IMR-90 (cell line): Measurements from ENCODE around the gene PKM. TPM values are rescaled to one million over a fixed set of nuclear protein-coding genes. Genes with fewer than 3 reads are reported as not detected.

ENCODE experiments used
- ATAC-seq: fragments of 200-7000 bp; cut with Tn5 transposase; 2 replicates; pipeline ENCODE4 v1.9.1; 2020; ENCODE audit warnings: low read depth, mild to moderate bottlenecking, moderate library complexity
- BruUV-seq: library from RNA; stranded (reverse); fragments of 400-500 nt; replicated peaks from 2 replicates; lab custom pipeline; 2021; lab: Mats Ljungman, UMichigan
- CTCF ChIA-PET: fragments of 300-600 bp; formaldehyde crosslinking; extraction: SDS; loops from one replicate; lab custom pipeline; 2021; ENCODE audit warnings: antibody characterized with exemption; lab: Yijun Ruan, JAX
- POLR2A ChIA-PET: fragments of 300-600 bp; sonication (Branson Sonifier 250); formaldehyde crosslinking; loops from one replicate; lab custom pipeline; 2022; ENCODE audit warnings: antibody characterized with exemption; ENCODE audit not compliant: unreplicated experiment; lab: Charles Lee
- DNase-seq: peaks from one replicate; pipeline ENCODE4 v3.0.0; 2013
- H2AFZ ChIP-seq: replicated peaks from 2 replicates; pipeline ENCODE3; 2013; ENCODE audit warnings: low read length, mild to moderate bottlenecking; ENCODE audit not compliant: poor library complexity
- H2AK5ac ChIP-seq: 2 replicates; pipeline ENCODE4 v1.6.1; 2013; ENCODE audit warnings: low read depth, low read length, inconsistent platforms
- H2AK9ac ChIP-seq: replicated peaks from 2 replicates; pipeline ENCODE3; 2013; ENCODE audit warnings: mild to moderate bottlenecking, low read depth, low read length, moderate library complexity; ENCODE audit not compliant: poor library complexity
- H2BK120ac ChIP-seq: 2 replicates; pipeline ENCODE4 v1.6.1; 2013; ENCODE audit warnings: low read depth, low read length, inconsistent platforms
- H2BK15ac ChIP-seq: 3 replicates; pipeline ENCODE4 v1.6.1; 2013; ENCODE audit warnings: low read depth, low read length, inconsistent platforms
- H2BK20ac ChIP-seq: 2 replicates; pipeline ENCODE4 v1.6.1; 2013; ENCODE audit warnings: low read depth, mild to moderate bottlenecking, inconsistent platforms, low read length, moderate library complexity
- H2BK5ac ChIP-seq: 2 replicates; pipeline ENCODE4 v1.6.1; 2013; ENCODE audit warnings: mild to moderate bottlenecking, low read depth, low read length, inconsistent platforms; ENCODE audit not compliant: poor library complexity, severe bottlenecking
- H3K14ac ChIP-seq: replicated peaks from 2 replicates; pipeline ENCODE4 v1.6.1; 2013; ENCODE audit warnings: low read depth, low read length, inconsistent platforms
- H3K18ac ChIP-seq: 2 replicates; pipeline ENCODE4 v1.6.1; 2013; ENCODE audit warnings: low read depth, low read length, control low read depth
- H3K23ac ChIP-seq: 2 replicates; pipeline ENCODE4 v1.6.1; 2013; ENCODE audit warnings: low read depth, low read length, inconsistent platforms
- H3K27ac ChIP-seq: 2 replicates; pipeline ENCODE4 v1.5.1; 2013; ENCODE audit warnings: mild to moderate bottlenecking, control low read depth, low read length; ENCODE audit not compliant: insufficient read depth
- H3K27me3 ChIP-seq: 2 replicates; pipeline ENCODE4 v1.6.1; 2013; ENCODE audit warnings: low read length; ENCODE audit not compliant: control insufficient read depth, insufficient read depth
- H3K36me3 ChIP-seq: 2 replicates; pipeline ENCODE4 v1.6.1; 2013; ENCODE audit warnings: low read length, mixed read lengths; ENCODE audit not compliant: control insufficient read depth, insufficient read depth
- H3K4ac ChIP-seq: 2 replicates; pipeline ENCODE4 v1.6.1; 2013; ENCODE audit warnings: low read depth, low read length, inconsistent platforms
- H3K4me1 ChIP-seq: 2 replicates; pipeline ENCODE4 v1.6.1; 2013; ENCODE audit warnings: low read length, mixed read lengths; ENCODE audit not compliant: control insufficient read depth, insufficient read depth
- H3K4me2 ChIP-seq: 2 replicates; pipeline ENCODE4 v1.6.1; 2013; ENCODE audit warnings: low read depth, mild to moderate bottlenecking, control low read depth, low read length, moderate library complexity
- H3K4me3 ChIP-seq: 2 replicates; pipeline ENCODE4 v1.5.1; 2013; ENCODE audit warnings: low read depth, mild to moderate bottlenecking, control low read depth, low read length, moderate library complexity; ENCODE audit not compliant: insufficient read depth
- H3K56ac ChIP-seq: 2 replicates; pipeline ENCODE4 v1.6.1; 2013; ENCODE audit warnings: low read length, inconsistent platforms; ENCODE audit not compliant: insufficient read depth; ENCODE audit errors: extremely low read depth
- H3K79me1 ChIP-seq, 2 experiments: 2 replicates each; pipeline ENCODE4 v1.6.1; 2013; ENCODE audit warnings: low read length in 2 of 2, inconsistent platforms in 1 of 2, low read depth in 1 of 2
- H3K9ac ChIP-seq: 2 replicates; pipeline ENCODE4 v1.6.1; 2013; ENCODE audit warnings: low read depth, low read length, control low read depth
- H3K9me1 ChIP-seq: 2 replicates; pipeline ENCODE4 v1.6.1; 2013; ENCODE audit warnings: low read length, inconsistent platforms; ENCODE audit not compliant: insufficient read depth
- H3K9me3 ChIP-seq: 2 replicates; pipeline ENCODE4 v1.6.1; 2013; ENCODE audit warnings: low read length; ENCODE audit not compliant: control insufficient read depth, insufficient read depth
- H4K20me1 ChIP-seq: 2 replicates; pipeline ENCODE4 v1.6.1; 2013; ENCODE audit warnings: low read length, inconsistent platforms; ENCODE audit not compliant: insufficient read depth
- H4K5ac ChIP-seq: 2 replicates; pipeline ENCODE4 v1.6.1; 2013; ENCODE audit warnings: mild to moderate bottlenecking, low read depth, low read length, control low read depth
- H4K8ac ChIP-seq, 2 experiments: 2 replicates each; pipeline ENCODE4 v1.6.1; 2013; ENCODE audit warnings: low read depth in 2 of 2, low read length in 2 of 2, control low read depth in 1 of 2, inconsistent platforms in 1 of 2
- H4K91ac ChIP-seq: 2 replicates; pipeline ENCODE4 v1.6.1; 2013; ENCODE audit warnings: low read depth, low read length, inconsistent platforms; ENCODE audit not compliant: insufficient read depth
- BHLHE40 ChIP-seq: fragments of 150-350 bp; IDR thresholded peaks from 2 replicates; pipeline ENCODE4 v1.6.1; 2016; ENCODE audit warnings: mild to moderate bottlenecking, low read depth, low read length
- CEBPB ChIP-seq: IDR thresholded peaks from 2 replicates; pipeline ENCODE4 v1.6.1; 2012; ENCODE audit warnings: low read depth, low read length, improper control_type of control experiment
- CHD1 ChIP-seq: IDR thresholded peaks from 2 replicates; pipeline ENCODE4 v1.6.1; 2012; ENCODE audit warnings: low read depth, low read length, improper control_type of control experiment
- CTCF ChIP-seq: conservative IDR thresholded peaks from 2 replicates; pipeline ENCODE4 v1.5.1; 2012; ENCODE audit warnings: mild to moderate bottlenecking, low read depth, low read length, improper control_type of control experiment
- ELK1 ChIP-seq: fragments of 150-350 bp; IDR thresholded peaks from 2 replicates; pipeline ENCODE4 v1.6.1; 2016; ENCODE audit warnings: low read depth, mild to moderate bottlenecking, low read length, moderate library complexity, borderline replicate concordance
- FOS ChIP-seq: fragments of 150-350 bp; IDR thresholded peaks from 2 replicates; pipeline ENCODE4 v1.6.1; 2016; ENCODE audit warnings: low read depth, low read length
- MAFK ChIP-seq: IDR thresholded peaks from 2 replicates; pipeline ENCODE4 v1.6.1; 2012; ENCODE audit warnings: low read depth, low read length, improper control_type of control experiment
- MAZ ChIP-seq: IDR thresholded peaks from 2 replicates; pipeline ENCODE4 v1.6.1; 2012; ENCODE audit warnings: low read depth, mild to moderate bottlenecking, low read length, improper control_type of control experiment, moderate library complexity, borderline replicate concordance
- MXI1 ChIP-seq: IDR thresholded peaks from 2 replicates; pipeline ENCODE4 v1.6.1; 2012; ENCODE audit warnings: low read depth, mild to moderate bottlenecking, low read length, moderate library complexity, borderline replicate concordance
- NFE2L2 ChIP-seq: fragments of 150-350 bp; IDR thresholded peaks from 2 replicates; pipeline ENCODE4 v1.6.1; 2016; ENCODE audit warnings: low read depth, mild to moderate bottlenecking, low read length
- POLR2A ChIP-seq: IDR thresholded peaks from 2 replicates; pipeline ENCODE4 v1.6.1; 2012; ENCODE audit warnings: mild to moderate bottlenecking, low read depth, low read length
- RAD21 ChIP-seq: IDR thresholded peaks from 2 replicates; pipeline ENCODE4 v1.6.1; 2012; ENCODE audit warnings: low read length, improper control_type of control experiment
- RCOR1 ChIP-seq: IDR thresholded peaks from 2 replicates; pipeline ENCODE4 v1.6.1; 2012; ENCODE audit warnings: mild to moderate bottlenecking, low read length, improper control_type of control experiment; ENCODE audit not compliant: insufficient replicate concordance
- RFX5 ChIP-seq: IDR thresholded peaks from 2 replicates; pipeline ENCODE4 v1.8.0; 2012; ENCODE audit warnings: low read depth, mild to moderate bottlenecking, low read length, moderate library complexity
- SMC3 ChIP-seq: fragments of 150-350 bp; IDR thresholded peaks from 2 replicates; pipeline ENCODE4 v1.6.1; 2016; ENCODE audit warnings: low read depth, mild to moderate bottlenecking, antibody characterized with exemption, low read length, moderate library complexity
- USF2 ChIP-seq: fragments of 150-350 bp; IDR thresholded peaks from 2 replicates; pipeline ENCODE4 v1.6.1; 2017; ENCODE audit warnings: mild to moderate bottlenecking, antibody characterized with exemption, low read length, low read depth
- WGBS, 2 experiments: methylation state at CpG; one replicate each; pipeline versions ENCODE4 v1.1.5 to v1.1.7; 2013; ENCODE audit warnings: missing lambda C conversion rate in 2 of 2; ENCODE audit not compliant: insufficient read length in 1 of 2; ENCODE audit errors: extremely low coverage in 2 of 2; 5-methylcytosine and 5-hydroxymethylcytosine counted together
- dilution Hi-C: fragments of 300-500 bp; cut with HindIII; formaldehyde crosslinking; loops from one replicate; pipeline ENCODE4 v1.14.3; 2018; ENCODE audit warnings: low sequenced_read_pairs; ENCODE audit not compliant: unreplicated experiment
- in situ Hi-C: fragments of 300-500 bp; cut with MboI; formaldehyde crosslinking; loops from 3 replicates; pipeline ENCODE4 v1.14.3; 2019; ENCODE audit warnings: low sequenced_read_pairs, inconsistent platforms, mixed read lengths
- intact Hi-C: fragments of 100-400 bp; cut with micrococcal nuclease; formaldehyde crosslinking; loops from 2 replicates; pipeline ENCODE4 v1.10.0; 2022
- polyA plus RNA-seq, 3 experiments: library from polyadenylated mRNA; depleted of rRNA; stranded (reverse); fragments of >200 nt; gene quantifications; 2 replicates each; pipeline ENCODE4 v1.2.3, GENCODE V29; 2012; ENCODE audit warnings: low replicate concordance in 1 of 3
- total RNA-seq: library from RNA; depleted of rRNA; stranded (reverse); fragments of >200 nt; gene quantifications from 2 replicates; pipeline ENCODE4 v1.2.3, GENCODE V29; 2012

PKM gene
- total and polyA plus RNA-seq, 2 of the 4 experiments (the other 2 are of a cell fraction), result 2,219 to 3,859 TPM

GRCh38 chr15:72197041-72197459 is 33.9 kb downstream of the PKM start:
- Histone ChIP-seq H3K4me1 (no peaks in the 10 kb centered on the region), H3K14ac (no peak overlapping the region), H3K36me3 (peaks cover 39% of the 10 kb centered on the region), H3K56ac (no peak overlapping the region), H4K91ac (no peak overlapping the region), H3K4ac (no peak overlapping the region), H3K4me3 (peak overlapping the region; percentile 25), H4K5ac (no peak overlapping the region), H3K23ac (peak overlapping the region; percentile 24; the same call in 1 of the 2 replicates), H2AK9ac (peak overlapping the region; percentile 59), H4K20me1 (peaks cover 48% of the 10 kb centered on the region), H4K8ac (no peak overlapping the region), H3K9ac (no peak overlapping the region), H3K9me3 (no peaks in the 10 kb centered on the region), H3K18ac (no peak overlapping the region), H3K27ac (no peak overlapping the region), H3K9me1 (no peaks in the 10 kb centered on the region), H3K27me3 (no peaks in the 10 kb centered on the region), H2AFZ (peak overlapping the region; percentile 83), H2BK15ac (no peak overlapping the region), H3K79me1 (peaks cover 8 to 22% of the 10 kb centered on the region in 2 experiments; a peak in 3 of 4 replicates), H2BK20ac (no peak overlapping the region), H2BK120ac (no peak overlapping the region), H3K4me2 (peak overlapping the region; percentile 70), H2BK5ac (no peak overlapping the region), H2AK5ac (no peak overlapping the region)
- POLR2A ChIA-PET, result no interaction called here
- WGBS, 2 experiments, result 40% methylated on average over 21 of the region's 35 CpGs; no CpG with 5 or more reads in 1 of the 2 experiments
- ATAC-seq (peak; percentile 1; the same call in 1 of the 2 replicates), DNase-seq (no peak)
- intact Hi-C loops (loop anchor here (5.0 kb wide), 1 partner anchor 75 kb away; the partner anchor contains the start of gene PARP6), in situ Hi-C loops (no loop called here), dilution Hi-C loops (no loop called here)
- CTCF ChIA-PET, result no interaction called here
- BruUV-seq, result no TSS peak
- no peak for TF ChIP-seq RAD21
- TF ChIP-seq MAFK, result no peak
- TF ChIP-seq ELK1, result no peak
- TF ChIP-seq USF2, result no peak
- no peak for TF ChIP-seq BHLHE40
- no peak for TF ChIP-seq NFE2L2
- TF ChIP-seq MAZ, result no peak
- TF ChIP-seq FOS, result no peak
- no peak for TF ChIP-seq CHD1
- no peak for TF ChIP-seq POLR2A
- TF ChIP-seq RFX5, result no peak
- TF ChIP-seq SMC3, result no peak
- no peak for TF ChIP-seq CEBPB
- TF ChIP-seq MXI1, result no peak
- no peak for TF ChIP-seq RCOR1
- TF ChIP-seq CTCF, result no peak
